Transverse colon (tissue), 4 donors: ENCODE measurements around the gene MOG. TPM values are rescaled to one million over a fixed set of nuclear protein-coding genes. Genes with fewer than 3 reads are reported as not detected.
"Not testable (repeated sequence)": the region's sequence is repeated elsewhere in the genome, so short reads cannot be mapped to it uniquely, and the experiment has no call there.

ENCODE experiments used
- DNase-seq: peaks from one replicate; pipeline ENCODE4 v3.0.0-alpha.2; 2019
- H3K27ac ChIP-seq, 4 donors: fragments of 200-600 bp; sonication (generic); 2 replicates each; pipeline ENCODE4 v1.5.1; 2016 to 2018; ENCODE audit warnings: inconsistent platforms in 4 of 4
- H3K27me3 ChIP-seq: fragments of 200-600 bp; sonication (generic); 2 replicates; pipeline ENCODE4 v1.5.1; 2017; ENCODE audit warnings: inconsistent platforms
- H3K36me3 ChIP-seq, 4 donors: fragments of 200-600 bp; sonication (generic); 2 replicates each; pipeline ENCODE4 v1.5.1; 2017 to 2019; ENCODE audit warnings: inconsistent platforms in 4 of 4
- H3K4me1 ChIP-seq, 4 donors: fragments of 200-600 bp; sonication (generic); 2 replicates each; pipeline ENCODE4 v1.5.1; 2017 to 2020; ENCODE audit warnings: inconsistent platforms in 4 of 4
- H3K4me3 ChIP-seq, 4 donors: fragments of 200-600 bp; sonication (generic); 1 replicate in 1 of 4; 2 replicates in 3 of 4; pipeline versions ENCODE4 v1.5.1 to v1.6.1; 2017 to 2019; ENCODE audit warnings: inconsistent platforms in 4 of 4
- H3K9me3 ChIP-seq, 2 donors: fragments of 200-600 bp; sonication (generic); 2 replicates each; pipeline ENCODE4 v1.5.1; 2017 to 2019; ENCODE audit warnings: inconsistent platforms in 2 of 2
- CTCF ChIP-seq, 5 experiments: fragments of 200-600 bp in 3 of 5; fragments of 450-650 bp in 2 of 5; sonication (generic) in 3 of 5; IDR thresholded peaks; 1 replicate in 2 of 5; 2 replicates in 3 of 5; pipeline ENCODE4 v1.5.1; 2016 to 2017; ENCODE audit warnings: antibody characterized with exemption in 5 of 5, inconsistent platforms in 3 of 5, mild to moderate bottlenecking in 2 of 5, moderate library complexity in 1 of 5
- EP300 ChIP-seq: sonication (generic); formaldehyde crosslinking; IDR thresholded peaks from one replicate; pipeline ENCODE4 v1.6.1; 2017; ENCODE audit warnings: antibody characterized with exemption, low read depth
- POLR2A ChIP-seq: fragments of 450-650 bp; IDR thresholded peaks from one replicate; pipeline ENCODE4 v1.6.1; 2016; ENCODE audit warnings: antibody characterized with exemption, mild to moderate bottlenecking, moderate library complexity
- POLR2AphosphoS5 ChIP-seq, 3 donors: sonication (generic); formaldehyde crosslinking; IDR thresholded peaks; one replicate each; pipeline ENCODE4 v1.6.1; 2016; ENCODE audit warnings: antibody characterized with exemption in 3 of 3
- WGBS, 2 donors: methylation state at CpG; one replicate each; pipeline ENCODE4 v1.1.5; 2018; ENCODE audit warnings: low coverage in 1 of 2; 5-methylcytosine and 5-hydroxymethylcytosine counted together
- in situ Hi-C, 4 donors: fragments of 200-750 bp; cut with MboI; loops; one replicate each; pipeline versions ENCODE4 v1.15.0 to v1.15.1; 2017; ENCODE audit warnings: low sequenced_read_pairs in 3 of 4, low pct_ligation_motif_present in 1 of 4, low pct_unique_long_range_greater_than_20kb in 1 of 4
- intact Hi-C: fragments of 100-400 bp; cut with DNase I; formaldehyde crosslinking; loops from one replicate; pipeline ENCODE4 v1.15.1; 2023; ENCODE audit warnings: low total_unique reads
- total RNA-seq, 4 donors: library from RNA; depleted of rRNA; stranded (reverse); fragments of >200 nt; gene quantifications; one replicate each; pipeline ENCODE4 v1.1.0, GENCODE V29; 2016

The MOG gene
- total RNA-seq, 4 donors from 2014 or later: not detected

- in situ Hi-C loops (no loop called here), intact Hi-C loops (no loop called here)
- DNase-seq: no peak
- no peaks in the 10 kb centered on the region for H3K4me1 ChIP-seq
- no peaks in the 10 kb centered on the region for H3K36me3 ChIP-seq
- no peaks in the 10 kb centered on the region for H3K9me3 ChIP-seq
- TF ChIP-seq EP300 (no peak), POLR2AphosphoS5 (IDR thresholded peaks at IDR 0.05) (no peak), POLR2A (no peak), CTCF (IDR thresholded peaks at IDR 0.05) (no peak)
- 60 to 61% methylated on average over 1 to 5 of the region's 5 CpGs for WGBS, 2 donors
- H3K27me3 ChIP-seq: peaks cover 30% of the 10 kb centered on the region
- no peak overlapping the region for H3K4me3 ChIP-seq
- no peak overlapping the region for H3K27ac ChIP-seq
These were observed 10.3 kb downstream of the MOG start for GRCh38 chr6:29667158-29667557.

GRCh38 chr6:29671026-29671425 is 14.1 kb downstream of the MOG start:
- DNase-seq: no peak
- Histone ChIP-seq H3K9me3 (no peaks in the 10 kb centered on the region), H3K36me3 (no peaks in the 10 kb centered on the region), H3K4me3 (no peak overlapping the region), H3K27ac (no peak overlapping the region), H3K27me3 (peaks cover 6% of the 10 kb centered on the region), H3K4me1 (no peaks in the 10 kb centered on the region)
- 0 to 22% methylated on average over 1 of the region's 1 CpG for WGBS, 2 donors
- no peak for TF ChIP-seq POLR2AphosphoS5 (IDR thresholded peaks at IDR 0.05)
- TF ChIP-seq EP300: no peak
- no peak for TF ChIP-seq POLR2A
- no peak for TF ChIP-seq CTCF (IDR thresholded peaks at IDR 0.05)
- intact Hi-C loops (no loop called here), in situ Hi-C loops (no loop called here)

GRCh38 chr6:29672116-29672515 is 15.2 kb downstream of the MOG start:
- H3K4me3 ChIP-seq, H3K27me3 ChIP-seq, DNase-seq, H3K36me3 ChIP-seq, in situ Hi-C loops, H3K27ac ChIP-seq, H3K9me3 ChIP-seq, H3K4me1 ChIP-seq, intact Hi-C loops: not testable (repeated sequence)
- 78 to 86% methylated on average over 1 to 5 of the region's 5 CpGs for WGBS, 2 donors

GRCh38 chr6:29673161-29673560 is 16.3 kb downstream of the MOG start:
- Histone ChIP-seq H3K4me3 (no peak overlapping the region), H3K9me3 (no peaks in the 10 kb centered on the region), H3K27ac (no peak overlapping the region), H3K36me3 (no peaks in the 10 kb centered on the region), H3K27me3 (peaks cover 6% of the 10 kb centered on the region), H3K4me1 (no peaks in the 10 kb centered on the region)
- no peak for TF ChIP-seq EP300
- intact Hi-C loops: no loop called here
- in situ Hi-C loops: no loop called here
- DNase-seq: no peak
- WGBS, 2 donors: 89% methylated on average over 12 of the region's 12 CpGs; no CpG with 5 or more reads in 1 of the 2 donors

- 82 to 90% methylated on average over 2 to 5 of the region's 5 CpGs for WGBS, 2 donors
These were observed 17.1 kb downstream of the MOG start for GRCh38 chr6:29674008-29674407.

More at GRCh38 chr6:29674008-29674407, 17.1 kb downstream of the MOG start:
- in situ Hi-C loops: no loop called here
- H3K4me3 ChIP-seq: no peak overlapping the region
- no peaks in the 10 kb centered on the region for H3K9me3 ChIP-seq
- H3K4me1 ChIP-seq: no peaks in the 10 kb centered on the region
- no peak for DNase-seq
- no peaks in the 10 kb centered on the region for H3K36me3 ChIP-seq
- TF ChIP-seq EP300: no peak
- no peak for TF ChIP-seq POLR2AphosphoS5 (IDR thresholded peaks at IDR 0.05)
- TF ChIP-seq CTCF (IDR thresholded peaks at IDR 0.05): no peak
- no peak for TF ChIP-seq POLR2A
- peaks cover 5% of the 10 kb centered on the region for H3K27me3 ChIP-seq
- no peak overlapping the region for H3K27ac ChIP-seq
- intact Hi-C loops: no loop called here
